T-helper 1 cell treated with Interleukin-12 subunit alpha and Interleukin-12 subunit beta and Interleukin-4 antibody, amounts not matched to agents 30 ng/mL and 1 ng/mL, for 36 hours (primary cell): ENCODE measurements around the gene ENTR1. TPM values are rescaled to one million over a fixed set of nuclear protein-coding genes. Genes with fewer than 3 reads are reported as not detected.

Source experiments
- intact Hi-C: fragments of 100-400 bp; cut with micrococcal nuclease; formaldehyde crosslinking; loops from one replicate; pipeline ENCODE4 v1.15.1; 2024
- total RNA-seq: library from RNA; stranded (reverse); gene quantifications from 2 replicates; pipeline ENCODE4 v1.2.3, GENCODE V29; 2022

The ENTR1 gene
- total RNA-seq, 1 donor from 2014 or later: 45.4 TPM

DNA sequence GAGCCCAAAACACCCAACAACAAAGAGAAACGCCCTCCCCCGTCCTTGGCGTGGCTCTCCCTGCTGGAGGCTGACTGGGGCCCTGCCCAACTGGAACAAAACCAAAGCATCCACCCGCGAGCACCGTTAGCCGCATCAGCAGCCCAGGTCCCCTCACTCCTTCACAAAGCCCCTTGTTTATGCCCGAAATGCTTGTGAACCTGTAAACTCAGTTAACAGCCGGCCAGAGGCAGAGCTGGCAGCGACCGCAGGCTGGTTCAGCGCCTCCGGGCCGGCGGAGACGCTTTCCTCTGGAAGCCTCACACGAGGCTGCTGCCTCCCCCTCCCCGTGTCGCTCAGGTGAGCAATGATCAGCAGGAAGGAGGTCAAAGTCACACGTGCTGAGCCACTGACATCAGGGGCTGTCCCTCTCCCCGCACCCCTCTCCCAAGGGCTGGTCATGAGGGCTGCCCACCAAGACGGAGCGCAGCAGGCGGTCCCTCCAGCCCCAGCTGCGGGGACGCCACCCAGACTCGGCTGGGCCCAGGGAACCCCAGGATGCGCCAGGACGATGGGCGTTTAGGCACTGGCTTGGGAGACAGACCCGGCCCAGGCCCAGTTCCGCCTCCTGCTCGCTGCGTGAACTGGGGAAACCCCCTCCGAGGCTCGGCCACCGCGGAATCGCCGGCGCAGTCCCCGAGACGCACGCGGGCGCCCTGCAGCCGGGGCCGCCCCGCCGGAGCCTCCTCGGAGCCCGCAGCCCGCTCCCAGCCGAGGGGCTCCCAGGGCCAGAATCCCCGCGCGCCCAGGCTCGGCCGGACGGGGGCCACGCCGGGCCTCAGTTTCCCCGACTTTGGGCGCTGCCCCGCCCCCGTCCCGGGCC is 11.0 kb downstream of the ENTR1 start:
- intact Hi-C loops: loop anchor here (1.0 to 10.0 kb wide), 10 partner anchors 11 to 503 kb away; partner anchors contain the start of genes CAMSAP1, DNLZ, ENTR1 and PMPCA

DNA sequence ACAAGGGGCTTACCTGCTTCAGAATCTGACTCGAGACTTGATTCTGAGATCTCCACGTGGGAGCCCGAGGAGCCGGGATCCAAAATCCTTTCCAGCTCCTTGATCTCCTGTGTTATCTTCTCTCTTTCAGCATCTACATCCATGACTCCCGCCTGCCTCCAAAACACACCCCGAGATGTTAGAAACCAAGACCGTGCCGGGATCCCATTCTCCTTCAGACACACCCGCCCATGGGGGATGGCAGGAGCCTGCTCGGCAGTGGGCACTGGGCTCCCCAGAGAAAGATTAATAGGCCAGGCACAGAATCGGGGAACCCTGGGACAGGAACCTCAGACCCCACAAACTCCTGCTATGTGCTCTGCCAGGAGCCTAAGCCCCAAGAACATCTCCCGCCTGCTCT is 12.1 kb downstream of the ENTR1 start:
- intact Hi-C loops: no loop called here

DNA sequence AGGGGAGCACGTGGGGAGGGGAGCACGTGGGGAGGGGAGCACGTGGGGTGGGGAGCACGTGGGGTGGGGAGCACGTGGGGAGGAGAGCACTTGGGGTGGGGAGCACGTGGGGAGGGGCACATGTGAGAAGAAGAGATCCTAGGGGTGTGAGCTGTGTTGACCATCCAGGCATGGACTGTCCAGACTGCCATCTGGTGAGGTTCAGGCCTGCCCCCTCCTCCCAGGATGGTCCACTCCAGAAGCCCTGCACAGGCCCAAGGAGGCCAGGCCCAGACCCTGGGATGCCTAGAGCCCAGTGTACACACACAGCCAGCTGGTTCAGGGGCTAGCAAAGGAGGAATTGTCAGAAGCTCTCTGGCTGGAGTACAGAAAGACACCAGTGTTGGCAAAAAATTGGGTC is 12.8 kb downstream of the ENTR1 start:
- intact Hi-C loops: no loop called here

DNA sequence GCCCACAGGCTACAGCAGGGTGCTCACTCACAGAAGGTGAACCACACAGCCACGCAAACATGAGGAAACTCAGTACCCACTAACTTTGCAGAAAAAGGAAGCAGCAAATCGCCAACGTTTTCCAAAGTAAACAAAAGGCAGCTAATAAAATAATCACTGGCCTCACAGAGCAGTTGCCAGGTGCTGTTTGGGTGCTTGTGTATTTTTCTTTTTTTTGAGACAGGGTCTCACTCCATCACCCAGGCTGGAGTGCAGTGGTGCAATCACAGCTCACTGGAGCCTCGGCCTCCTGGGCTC is 14.2 kb downstream of the ENTR1 start:
- intact Hi-C loops: no loop called here

DNA sequence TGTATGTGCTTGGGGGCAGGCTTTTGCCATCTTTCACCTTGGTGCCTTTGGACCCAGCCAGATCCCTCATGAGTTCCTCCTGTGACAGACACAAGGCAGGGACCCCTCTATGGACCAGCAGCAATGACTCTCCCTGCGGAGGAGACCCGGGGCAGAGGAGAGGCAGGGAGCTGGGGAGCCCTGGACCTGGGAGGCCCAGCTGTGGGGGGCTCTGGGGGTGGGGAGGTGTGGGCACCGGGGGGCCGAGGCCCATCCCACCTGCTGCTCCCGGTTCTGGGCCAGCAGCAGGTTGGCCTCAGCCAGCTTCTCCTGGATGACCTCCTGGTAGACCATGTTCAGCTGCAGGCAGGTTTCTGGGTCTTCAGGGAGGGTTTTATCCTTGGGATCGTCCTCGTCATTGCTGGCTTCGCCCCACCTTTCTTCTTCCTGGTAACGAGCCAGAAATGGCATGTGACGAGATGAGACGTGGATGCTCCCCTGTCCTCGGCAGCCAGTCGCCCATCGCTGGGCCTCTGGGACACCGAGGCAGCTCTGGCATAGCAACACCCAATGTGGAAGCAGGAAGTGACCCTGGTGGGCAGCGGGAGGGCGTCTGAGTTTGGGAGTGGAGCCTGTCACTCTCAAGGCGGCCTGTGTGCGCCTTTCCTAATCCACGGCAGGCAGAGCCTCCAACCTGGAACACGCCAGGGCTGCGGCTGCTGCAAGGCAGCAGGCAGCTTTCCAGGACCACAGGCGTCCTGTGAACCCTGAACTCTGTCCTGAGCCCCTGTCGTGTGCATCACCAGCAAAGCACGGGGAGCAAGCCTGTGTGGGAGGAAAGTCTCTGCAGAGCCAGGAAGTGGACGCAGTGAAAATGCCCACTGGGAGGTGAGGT is 14.8 kb downstream of the ENTR1 start:
- intact Hi-C loops: no loop called here

DNA sequence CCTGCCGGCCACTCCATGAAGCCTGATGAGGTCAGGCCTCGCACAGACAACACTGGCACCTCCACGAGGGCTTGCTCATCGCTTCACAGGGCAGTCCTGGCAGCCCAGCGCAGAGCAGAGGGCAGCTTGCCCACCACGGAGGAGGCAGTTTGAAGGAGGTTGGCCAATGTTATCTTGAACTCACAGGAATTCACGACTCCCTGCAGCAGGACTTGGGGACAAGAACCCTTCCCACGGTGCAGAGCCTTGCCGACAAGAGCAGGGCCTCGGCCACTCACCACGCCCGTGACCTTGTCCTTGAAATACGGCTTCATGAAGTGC is 15.4 kb downstream of the ENTR1 start:
- intact Hi-C loops: no loop called here

DNA sequence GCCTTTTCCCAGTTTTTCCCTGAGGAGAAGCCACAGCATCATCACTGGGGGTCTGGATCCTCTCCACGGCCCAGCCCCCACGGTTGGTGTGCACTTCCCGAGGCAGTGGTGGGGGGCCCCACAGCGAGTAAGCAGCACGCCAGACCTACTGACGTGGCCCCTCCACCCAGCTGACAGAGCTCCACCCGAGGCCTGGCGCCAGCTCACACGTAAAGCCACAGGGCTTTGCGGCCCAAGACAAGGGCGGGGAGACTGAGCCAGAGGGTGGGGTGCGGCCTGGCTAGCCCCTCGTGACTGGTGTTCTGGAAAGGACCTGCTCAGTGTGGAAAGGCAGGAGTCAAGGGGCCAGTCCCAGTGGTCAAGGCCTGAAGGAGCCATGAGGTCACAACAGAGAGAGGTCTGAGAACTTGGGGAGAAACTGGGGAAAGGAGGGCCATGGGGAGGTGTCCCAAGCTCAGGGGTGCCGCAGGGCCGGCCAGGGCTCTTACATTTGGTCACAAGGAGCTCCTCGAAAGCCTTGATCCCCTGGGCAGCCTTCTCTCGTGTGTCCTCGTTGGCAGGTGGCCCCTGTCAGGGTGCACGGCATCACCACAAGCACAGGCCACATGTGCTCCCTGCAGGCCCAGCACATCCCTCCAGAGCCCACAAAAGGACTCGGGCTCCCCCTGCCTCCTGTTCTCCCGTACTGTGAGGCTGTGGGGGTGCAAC is 15.9 kb downstream of the ENTR1 start:
- intact Hi-C loops: no loop called here

DNA sequence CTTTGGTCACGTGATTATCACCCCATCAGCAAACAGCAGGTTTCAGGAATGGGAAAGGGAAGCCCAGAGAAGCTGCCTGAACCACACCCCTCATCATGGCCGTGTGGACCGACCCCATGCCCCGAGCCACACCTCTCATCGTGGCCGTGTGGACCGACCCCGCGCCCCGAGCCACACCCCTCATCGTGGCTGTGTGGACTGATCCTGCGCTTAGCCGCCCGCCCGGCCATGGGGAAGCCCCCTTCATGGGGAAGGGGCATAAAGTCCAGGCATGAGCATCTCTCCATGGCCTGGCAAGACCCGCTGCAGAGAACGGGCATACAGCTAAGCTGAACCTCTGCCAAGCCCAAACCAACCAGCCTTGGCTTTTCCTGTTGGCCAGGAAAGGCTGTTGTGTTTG is 16.9 kb downstream of the ENTR1 start:
- intact Hi-C loops: no loop called here

DNA sequence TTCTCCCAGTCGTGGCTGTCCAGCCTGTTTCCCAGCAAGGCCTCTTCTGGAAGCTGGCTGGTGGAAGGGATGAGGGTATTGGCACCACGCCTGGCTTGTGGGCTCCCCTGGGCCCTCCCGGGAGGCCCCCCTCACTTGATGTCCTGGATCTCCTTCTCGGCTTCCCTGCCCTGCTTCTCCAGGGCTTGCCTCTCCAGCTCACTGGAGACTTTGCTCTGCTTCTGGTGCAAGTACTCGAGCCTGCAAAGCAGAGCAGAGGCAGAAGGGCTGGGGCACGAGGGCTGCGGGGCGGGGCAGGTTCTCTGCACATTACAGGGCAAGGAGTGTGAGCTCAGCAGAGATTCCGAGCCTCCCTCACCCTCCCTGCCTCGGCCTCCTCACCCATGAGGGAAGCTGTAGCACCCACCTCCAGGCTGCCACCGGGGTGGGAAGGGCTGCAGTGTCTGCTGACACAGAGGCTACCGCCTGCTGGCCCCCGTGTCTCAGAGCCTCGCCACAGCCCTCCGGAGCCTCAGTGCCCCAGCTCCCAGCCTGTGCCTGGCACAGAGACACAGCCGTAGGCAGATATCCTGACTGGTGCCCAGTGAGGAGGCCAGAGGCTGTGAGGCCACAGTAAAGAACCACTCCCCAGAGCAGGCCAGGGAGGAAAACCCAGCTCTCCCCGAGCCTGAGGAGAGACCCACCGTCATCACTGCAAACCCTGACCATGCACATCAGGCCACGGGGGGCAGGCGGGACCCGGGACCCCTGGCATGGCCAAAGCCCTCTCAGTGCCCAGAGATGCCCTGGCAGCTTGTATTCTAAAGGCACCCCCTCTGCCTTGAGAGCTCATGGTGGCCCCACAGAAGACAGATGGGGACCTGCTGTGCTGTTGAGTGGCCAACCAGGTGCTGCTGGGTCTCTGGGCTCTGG is 17.6 kb downstream of the ENTR1 start:
- intact Hi-C loops: no loop called here

DNA sequence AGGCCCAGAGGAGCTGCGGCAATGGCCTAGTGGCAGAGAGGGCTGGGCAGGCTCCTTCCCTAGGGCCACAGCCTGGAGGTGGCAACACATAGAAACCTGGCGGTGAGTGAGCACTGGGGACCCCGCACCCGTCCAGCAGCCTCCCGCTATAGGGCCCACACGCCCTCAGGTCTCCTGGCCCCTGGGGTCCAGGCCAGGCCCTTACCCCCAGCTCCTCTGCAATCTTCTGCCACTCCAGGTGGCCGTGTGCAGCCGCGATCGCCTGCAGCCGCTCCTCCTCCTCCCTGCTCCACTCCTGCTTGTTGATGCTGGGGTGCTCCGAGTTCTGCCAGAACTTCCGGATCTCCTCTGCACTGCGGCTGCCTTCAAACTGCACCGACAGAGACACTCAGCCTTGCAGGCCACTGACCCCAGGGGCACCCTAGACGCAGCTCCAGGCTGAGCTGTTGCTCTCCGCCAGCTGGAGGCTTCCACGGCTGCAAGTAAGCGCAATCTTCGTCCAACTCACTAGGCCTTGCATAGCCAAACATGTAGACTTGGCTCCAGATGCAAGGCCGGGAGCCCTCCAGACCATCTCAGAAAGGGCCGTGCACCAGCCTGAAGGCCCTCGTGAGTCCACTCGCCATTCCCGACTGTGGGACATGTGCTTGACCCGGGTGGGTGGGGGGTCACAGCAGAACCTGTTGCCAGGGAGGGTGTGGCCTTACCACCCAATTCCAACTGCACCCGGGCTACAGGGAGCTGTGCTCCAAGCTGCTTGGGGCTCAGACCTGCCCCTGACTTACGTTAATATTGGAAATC is 18.5 kb downstream of the ENTR1 start:
- intact Hi-C loops: no loop called here

DNA sequence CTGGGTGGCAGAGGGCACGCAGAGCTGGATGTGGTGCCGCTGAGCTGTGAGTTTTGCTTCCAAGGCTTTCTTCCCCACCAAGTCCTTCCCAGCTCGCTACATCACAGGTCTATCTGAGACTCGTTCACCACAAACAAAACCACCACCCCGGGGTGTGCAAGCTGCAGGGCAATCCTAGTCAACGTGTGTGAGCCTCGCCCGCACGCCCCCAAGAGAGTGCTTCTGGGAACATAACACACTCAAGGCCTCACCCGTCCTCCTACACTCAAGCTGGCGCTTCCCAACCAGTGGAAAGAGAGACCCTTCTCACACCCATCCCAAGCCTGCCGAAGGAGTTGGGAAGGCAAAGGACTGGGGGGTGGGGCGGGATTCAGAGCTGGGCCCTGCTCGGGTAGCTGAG is 21.0 kb downstream of the ENTR1 start:
- intact Hi-C loops: no loop called here

DNA sequence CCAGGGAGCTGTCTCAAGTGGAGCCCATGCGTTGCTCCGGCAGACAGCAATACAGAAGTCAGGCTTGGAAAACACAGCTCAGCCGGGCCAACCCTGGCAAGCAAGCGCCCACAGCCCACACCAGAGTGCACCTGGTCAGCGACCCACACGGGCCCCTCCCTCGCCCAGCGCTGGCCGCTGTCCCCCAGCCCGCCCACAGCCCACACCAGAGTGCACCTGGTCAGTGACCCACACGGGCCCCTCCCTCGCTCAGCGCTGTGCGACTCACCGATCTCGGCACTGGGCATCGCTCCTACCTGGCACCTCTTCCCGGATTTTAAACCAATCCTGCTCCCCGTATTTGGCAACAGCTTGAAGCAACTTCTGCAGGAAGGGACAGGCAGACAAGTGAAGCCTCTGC is 23.2 kb downstream of the ENTR1 start:
- intact Hi-C loops: no loop called here

DNA sequence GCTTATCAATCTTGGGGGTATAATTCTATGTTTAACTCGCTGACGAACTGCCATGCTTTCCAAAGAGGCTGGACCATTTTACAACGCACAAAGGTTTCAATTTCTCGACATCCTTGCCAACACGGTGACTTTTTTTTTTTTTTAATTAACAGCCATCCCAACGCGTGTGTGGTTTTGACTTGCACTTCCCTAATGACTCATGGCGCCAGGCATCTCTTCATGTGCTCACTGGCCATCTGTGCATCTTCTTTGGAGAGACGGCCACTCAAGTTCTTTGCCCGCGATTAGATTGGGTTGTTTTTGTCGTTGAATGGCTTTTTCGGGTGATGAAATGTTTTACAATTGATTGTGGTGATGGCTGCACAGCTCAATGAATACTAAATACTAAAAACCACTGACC is 24.4 kb downstream of the ENTR1 start:
- intact Hi-C loops: no loop called here

DNA sequence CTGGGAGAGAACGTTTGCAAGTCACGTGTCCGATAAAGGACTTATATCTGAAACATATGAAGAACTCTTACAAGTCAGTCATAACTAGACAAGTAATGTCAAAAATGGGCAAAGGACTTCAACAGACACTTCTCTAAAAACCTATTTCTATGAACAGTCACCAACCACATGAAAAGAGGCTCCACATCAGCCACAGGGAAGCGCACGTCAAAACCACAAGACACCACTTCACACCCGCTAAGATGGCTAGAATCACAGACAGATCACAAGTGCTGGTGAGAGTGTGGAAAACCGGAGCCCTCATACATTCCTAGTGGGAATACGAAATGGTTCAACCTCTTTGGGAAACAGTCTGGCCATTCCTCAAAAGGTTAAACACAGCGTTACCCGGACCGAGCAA is 25.4 kb downstream of the ENTR1 start:
- intact Hi-C loops: loop anchor here (1.0 kb wide), 2 partner anchors 18 to 22 kb away; partner anchors contain the start of gene DNLZ

DNA sequence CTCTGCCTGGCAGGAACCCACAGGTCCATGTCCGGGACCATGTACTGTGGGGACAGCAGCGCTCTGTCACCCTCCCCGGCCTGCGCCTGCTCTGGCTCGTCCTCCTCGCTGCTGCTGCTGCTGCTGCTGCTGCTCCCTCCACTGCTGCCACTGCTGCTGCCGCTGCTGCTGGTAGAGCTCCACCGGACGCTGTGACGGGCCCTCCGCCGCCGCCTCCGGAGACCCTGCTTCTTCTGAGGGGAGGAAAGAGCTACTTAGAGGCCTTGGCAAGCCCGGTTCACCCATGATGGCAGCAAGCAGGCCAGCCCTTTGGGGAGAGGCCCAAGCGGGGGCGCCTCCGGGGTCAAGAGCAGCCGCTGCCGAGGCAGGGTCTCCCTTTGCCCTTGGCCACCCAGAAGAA is 27.0 kb downstream of the ENTR1 start:
- intact Hi-C loops: no loop called here

DNA sequence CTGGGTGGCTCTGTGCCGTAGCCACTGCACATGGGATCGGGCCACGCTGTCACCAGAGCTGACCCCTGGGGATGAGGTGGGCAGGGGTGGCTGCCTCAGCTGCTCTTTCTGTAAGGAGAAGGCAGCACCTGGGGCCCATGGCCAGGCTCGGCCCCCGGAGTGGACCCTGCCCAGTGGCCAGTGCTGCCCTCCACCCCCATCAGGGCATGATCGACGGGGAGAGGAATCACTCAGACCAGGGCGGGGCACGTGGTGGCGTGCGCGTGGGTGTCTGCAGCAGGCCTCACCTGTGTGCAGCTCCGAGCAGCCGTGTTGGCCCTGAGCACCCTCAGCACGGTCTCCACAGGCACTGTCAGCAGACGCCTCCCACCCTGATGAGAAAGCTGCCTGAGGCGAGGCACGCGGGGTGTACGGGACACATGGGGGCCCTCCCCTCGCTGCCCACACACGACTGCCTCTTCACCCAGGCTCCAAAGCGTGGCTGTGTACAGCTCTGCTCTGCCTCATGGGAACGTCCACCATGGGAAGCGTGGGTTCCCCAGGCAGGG is 28.4 kb downstream of the ENTR1 start:
- intact Hi-C loops: no loop called here

DNA sequence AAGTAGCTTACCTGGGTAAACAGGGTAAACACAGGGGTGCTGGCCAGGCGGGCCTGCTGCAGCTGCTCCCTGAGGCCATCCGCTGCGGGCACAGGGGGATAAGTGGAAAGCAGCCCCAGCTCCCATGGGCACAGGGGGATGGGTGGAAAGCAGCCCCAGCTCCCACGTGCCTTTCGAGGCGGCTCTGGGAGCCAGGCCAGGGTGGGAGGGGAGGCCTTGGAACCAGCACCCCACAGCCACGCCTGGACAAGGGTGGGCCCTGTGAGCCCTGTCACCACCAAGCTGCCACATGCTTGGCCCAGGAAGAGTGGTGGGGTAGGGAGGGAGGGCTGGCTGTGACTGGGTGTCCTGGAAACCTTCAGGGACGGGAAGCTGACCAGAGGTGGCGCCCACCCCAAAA is 29.1 kb downstream of the ENTR1 start:
- intact Hi-C loops: no loop called here

DNA sequence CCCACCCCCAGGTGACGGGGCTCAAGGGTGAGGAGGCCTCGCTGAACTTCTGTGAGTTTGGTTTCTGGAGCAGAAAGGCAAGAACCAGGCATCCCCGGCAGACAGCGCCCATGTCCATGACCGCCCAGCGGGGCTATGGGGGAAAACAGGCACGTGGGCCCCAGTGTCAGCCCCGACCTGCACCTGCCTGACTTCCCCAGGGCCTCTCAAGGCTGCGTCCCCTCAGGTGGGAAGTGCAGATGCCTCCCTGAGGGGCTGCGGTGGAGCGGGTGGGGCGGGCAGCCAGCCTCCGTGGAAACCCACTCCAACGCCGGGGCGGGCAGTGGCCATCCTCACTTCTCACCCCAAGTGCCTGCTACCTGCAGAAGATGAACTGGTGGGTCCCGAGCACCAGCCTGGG is 30.0 kb downstream of the ENTR1 start:
- intact Hi-C loops: no loop called here

DNA sequence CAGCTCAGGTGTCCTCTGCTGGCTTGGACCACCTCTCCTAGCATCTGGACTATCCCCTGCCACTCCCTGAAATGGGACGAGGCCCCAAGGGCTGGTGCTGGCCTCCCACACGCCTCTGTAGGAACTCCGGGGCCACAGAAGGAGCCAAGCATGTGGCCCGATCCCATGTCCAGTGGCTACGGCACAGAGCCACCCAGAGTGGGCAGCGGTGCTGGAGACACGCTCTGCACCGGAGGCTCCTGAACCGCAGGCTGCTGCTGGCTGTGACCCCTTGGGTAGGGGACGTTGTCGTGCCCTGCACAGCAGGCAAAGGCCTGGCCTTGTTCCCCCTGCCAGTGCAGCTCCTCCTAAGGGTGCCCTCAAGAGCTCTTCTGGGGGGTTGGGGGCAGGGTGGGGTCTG is 30.5 kb downstream of the ENTR1 start:
- intact Hi-C loops: no loop called here

DNA sequence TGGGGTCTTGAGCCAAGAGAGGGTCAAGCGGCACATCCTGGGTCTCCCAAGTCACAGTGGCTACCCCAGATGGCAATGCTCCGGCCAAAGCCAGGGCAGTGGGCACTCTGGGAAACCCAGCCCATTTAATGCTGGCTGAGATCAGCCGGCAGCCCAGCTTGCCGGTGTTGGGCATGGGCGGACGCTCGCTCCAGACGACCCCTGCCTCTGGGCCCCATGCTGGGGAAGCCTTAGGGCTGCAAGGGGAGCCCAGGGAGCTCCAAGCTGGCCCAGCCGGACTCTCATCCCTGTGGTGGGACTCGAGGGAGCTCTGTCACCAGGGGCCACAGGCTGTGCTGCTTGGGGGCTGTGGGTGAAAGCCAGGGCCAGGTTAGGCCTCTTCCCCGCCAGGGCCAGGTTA is 31.0 kb downstream of the ENTR1 start:
- intact Hi-C loops: no loop called here
